NCI-H510A (cell line): ENCODE results near the gene UPK1A.

Source experiments
- DNase-seq: peaks from one replicate; lab custom pipeline; 2025; lab: John Stamatoyannopoulos, UW

UPK1A gene

DNA sequence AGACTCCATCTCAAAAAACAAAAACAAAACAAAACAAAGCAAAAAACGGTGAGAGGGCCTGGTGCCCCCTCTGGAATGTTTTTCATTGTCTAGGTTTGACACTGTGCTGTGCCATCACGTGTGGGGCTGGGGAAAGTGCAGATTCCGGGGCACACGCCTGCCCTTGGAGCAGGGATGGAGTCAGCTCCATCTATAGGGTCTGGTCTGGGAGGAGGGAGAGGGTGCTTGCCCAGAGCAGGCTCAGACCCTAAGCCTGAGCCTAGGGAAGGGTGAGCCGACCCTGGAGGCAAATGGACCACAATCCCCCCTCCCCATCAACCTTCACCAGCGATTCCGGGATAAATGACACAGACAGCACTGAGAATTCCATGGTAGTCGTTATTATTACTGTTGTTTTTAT lies 27.1 kb downstream of the UPK1A start:
- DNase-seq = no peak

DNA sequence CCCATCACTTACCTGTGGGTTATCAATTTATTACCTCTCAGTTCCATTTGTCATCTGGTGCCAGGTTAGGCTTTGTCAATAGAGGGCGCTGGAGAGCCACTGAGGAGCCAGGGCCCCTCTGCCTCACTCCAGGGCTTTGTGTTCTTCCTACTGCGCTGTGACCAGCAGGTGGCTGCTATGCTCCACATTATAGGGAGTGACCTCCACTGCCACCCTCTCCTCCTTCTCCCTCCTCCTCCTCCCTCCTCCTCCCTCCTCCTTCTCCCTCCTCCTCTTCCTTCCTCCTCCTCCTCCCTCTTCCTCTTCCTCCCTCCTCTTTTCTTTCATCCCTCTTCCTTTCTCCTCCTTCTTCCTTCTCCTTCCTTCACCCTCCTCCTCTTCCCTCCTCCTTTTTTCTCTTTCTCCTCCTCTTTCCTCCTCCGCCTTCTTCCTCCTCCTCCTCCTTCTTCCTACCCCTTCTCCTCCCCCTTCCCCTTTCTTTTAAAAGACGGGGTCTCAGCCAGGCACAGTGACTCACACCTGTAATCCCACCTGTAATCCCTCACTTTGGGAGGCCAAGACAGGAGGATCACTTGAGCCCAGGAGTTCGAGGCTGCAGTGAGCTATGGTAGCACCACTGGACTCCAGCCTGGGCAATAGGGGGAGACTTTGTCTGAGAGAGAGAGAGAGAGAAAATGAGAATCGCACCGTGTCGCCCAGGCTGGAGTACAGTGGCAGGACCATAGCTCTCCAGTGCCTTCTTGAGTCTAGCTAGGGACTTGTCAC lies 27.7 kb downstream of the UPK1A start:
- DNase-seq = peak; percentile 78

DNA sequence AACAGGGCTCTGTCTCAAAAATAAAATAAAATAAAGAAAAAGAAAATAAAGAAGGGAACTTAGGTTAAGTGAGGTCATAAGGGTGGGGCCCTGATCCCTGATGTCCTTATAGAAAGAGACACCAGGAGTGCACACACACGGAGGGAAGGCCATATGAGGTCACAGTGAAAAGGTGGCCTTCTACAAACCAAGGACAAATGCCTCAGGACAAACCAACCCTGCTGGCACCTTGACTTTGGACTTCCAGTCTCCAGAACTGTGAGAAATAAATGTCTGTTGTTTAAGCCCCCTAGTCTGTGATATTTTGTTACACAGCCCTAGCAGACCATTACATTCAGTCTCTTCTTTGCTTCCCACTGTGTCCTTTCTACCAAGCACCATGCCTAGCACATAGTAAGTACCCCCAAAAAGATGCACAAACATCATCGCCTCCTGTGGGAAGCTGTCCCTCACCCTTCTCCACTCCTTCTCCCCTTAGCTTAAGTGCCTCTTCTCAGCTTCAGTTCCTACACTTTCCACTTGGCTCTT lies 29.6 kb downstream of the UPK1A start:
- no peak for DNase-seq

DNA sequence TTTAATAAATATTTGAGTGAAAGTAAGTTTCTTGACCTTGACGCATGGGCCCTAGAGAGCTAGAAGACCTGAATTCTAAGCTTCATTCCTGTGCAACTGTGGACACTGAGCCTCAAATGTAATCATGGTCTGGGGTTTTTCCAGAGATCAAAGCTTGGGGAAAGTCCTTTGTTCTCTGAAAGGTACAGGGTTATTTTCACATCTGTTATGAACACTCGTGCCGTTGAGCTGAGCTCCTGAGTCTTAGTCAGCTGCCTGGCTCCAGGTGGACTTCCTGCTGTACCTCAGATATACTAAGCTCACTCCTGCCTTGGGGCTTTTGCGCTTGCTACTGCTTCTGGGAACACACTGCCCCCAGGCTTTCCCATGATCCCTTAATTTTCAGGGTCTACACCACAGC lies 30.5 kb downstream of the UPK1A start:
- DNase-seq = no peak

DNA sequence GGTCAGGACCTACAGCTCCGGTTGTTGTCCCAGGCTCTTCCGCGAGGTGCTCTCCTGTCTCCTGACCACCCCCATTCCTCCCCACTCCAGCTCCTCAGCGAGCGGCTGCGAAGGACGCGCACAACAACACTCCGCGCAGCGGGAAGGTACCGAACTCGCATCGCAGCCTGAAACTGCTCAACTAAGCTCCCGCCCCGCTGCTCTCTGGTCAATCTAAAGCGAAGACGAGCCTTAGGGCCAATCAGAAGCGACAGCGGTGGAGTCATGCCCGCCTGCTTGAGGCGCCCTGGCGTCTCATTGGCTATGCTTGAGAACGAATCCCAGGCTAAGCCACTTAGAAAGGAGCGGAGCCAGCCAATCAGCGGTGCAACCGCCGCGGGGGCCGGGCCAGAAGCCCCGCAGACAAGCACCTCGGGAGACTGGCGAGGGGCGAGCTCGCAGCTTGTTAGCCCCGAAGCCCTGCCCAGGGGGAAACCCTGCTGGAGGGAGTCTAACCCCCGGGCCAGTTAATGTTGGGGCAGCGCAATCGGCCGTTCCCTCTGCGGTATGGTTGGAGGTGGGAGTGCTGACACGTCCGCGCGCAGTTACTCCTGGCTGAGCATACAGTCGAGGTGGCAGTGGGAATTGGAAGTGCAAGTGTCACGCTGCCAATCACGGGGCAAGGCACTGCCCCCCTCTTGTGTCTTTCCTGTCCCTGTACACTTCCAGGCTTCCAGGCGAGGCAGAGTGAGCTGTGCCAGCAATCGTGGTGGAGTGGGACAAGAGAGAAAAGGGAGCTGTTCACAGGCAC lies 36.1 kb downstream of the UPK1A start:
- DNase-seq = peak; percentile 96

DNA sequence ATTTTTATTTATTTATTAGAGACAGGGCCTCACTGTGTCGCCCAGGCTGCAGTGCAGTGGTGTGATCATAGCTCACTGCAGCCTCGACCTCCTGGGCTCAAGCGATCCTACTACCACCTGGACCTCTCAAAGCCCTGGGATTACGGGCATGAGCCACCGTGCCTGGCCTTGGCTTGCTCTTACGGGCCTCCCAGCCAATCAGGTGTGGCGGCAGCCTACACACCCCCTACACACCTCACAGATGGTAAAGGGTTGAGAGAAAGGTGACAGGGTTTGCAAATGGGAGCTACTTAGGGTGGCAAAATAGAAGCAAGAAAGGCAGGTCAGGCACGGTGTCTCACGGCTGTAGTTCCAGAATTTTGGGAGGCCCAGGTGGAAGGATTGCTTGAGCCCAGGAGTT lies 37.0 kb downstream of the UPK1A start:
- DNase-seq = peak; percentile 26

DNA sequence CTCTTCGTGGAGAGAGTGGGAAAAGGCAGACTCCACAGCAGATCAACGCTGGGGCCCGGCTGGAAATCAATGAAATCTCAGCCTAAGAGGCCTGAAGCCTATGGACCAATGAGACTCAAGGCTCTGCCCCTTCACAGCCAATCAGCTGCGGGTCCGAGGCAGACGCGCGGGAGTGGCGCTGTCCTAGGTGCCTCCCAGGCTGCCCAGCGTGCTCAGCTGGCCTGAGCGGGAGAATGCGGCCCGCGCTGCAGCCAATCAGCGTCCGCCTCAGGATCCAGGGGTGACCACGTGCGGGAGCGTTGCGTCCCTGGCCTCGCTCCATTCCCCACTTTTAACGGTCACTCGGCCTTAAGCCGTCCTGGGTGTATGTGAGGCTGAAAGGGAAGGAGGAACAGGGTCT lies 37.9 kb downstream of the UPK1A start, which contains the start of gene ZBTB32:
Gene ZBTB32, plus strand, starts transcription at position 341 of the 400 bp plus-strand sequence. CDS start 10,069 bp downstream, outside the sequence.
- no peak for DNase-seq

DNA sequence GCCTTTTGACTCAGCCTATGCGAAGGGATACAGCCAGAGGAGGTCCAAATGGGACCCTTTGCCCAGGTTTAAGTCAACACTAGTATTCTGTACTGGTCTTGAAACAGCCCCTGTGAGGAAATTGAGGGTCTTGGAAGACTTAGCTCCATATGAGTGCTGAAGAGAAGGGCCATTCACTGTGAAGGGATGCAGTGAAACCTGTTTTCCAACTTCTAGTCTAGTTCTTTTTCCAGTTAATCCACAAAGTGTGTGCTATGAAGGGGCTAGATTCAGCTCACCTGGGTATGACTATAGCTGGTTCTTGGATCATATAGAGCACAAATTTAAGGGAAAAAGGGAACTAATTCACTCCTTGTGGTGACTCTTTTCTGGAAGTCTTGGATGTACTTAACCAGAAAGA lies 42.1 kb downstream of the UPK1A start:
- no peak for DNase-seq

DNA sequence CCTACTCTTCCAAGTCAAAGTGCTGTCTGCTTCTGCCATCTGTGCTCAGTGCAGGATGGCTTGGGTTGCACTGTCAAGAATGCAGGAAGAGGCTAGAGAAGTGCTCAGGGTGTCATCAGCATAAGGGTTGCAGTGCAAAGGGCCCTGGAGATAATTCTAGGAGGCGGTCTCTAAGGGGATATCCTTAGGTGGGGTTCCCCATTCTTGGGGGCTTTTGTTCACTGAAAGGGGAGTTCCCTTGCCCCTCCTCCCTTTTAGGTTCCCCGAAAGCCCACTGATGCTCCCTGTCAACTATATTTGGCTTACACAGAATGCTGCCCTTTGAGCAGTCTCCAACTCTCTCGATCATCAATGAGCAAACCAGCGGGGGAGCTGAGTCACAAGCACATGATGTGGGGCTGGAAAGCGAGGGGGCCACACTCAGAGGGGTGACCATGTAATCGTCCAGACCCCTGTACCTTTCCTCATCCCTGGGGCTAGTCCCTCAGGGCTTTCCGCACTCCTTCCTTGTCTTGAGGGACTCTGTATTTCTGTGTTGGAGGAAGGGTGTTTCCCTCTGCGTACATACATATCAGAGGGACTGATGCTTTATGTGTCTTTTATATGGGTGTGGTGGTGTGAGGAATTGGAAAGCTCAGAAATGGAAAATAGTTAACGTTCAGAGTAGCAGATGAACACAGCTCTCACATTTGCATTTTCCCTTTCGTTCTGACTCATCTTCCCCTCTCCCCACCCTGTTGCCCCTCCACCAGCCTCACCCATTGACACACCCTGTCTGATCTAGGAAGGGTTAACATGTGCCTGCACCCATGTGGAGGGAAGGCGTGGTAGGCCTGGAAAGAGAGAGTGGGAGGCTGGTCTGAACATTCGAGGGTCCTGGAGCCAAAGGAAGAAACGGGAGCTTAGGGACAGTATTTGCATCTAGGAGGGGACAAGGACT lies 44.7 kb downstream of the UPK1A start:
- DNase-seq = no peak

DNA sequence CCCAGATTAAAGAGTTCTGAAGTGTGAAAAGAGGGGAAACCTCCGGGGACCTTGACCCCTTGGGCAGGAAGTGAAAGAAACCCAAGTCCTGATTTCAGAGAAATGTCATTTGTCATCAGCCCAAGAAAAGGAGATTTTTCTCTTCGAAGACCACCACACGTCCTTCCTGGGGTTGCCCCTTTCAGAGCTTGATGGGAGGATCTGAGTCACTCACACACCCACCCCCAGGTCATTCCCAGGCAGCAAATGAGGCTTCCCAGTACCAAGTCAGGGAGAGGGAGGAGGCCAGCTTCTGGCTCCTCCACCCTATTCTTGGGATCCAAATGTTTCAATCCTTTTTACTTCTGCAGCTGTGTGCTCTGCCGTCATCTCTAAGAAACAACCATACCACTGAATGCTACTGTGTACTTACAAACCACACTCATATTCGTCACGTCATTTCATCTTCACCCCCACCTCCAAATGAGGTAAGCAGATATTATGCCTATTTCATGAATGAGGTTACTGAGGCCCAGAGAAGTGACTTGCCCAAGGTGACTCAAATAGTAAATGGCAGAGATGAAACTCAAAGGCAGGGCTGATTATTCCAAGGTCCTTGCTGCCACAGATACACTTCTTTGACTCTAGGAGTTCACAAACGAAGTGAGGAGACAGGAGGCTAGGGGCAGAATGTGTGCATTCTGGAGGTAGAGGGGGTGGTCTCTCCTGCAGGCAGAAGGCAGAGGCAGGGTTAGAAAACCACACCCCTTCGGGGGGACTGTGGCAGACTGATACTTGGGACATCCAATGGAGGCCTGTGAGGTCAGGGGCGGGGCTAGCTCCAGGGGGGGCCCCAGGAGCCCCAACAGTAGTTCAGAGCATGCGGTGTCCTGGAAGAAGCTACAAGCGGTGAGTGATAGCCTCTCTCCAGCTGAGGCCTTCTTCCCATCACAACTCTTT lies 46.5 kb downstream of the UPK1A start:
- no peak for DNase-seq

DNA sequence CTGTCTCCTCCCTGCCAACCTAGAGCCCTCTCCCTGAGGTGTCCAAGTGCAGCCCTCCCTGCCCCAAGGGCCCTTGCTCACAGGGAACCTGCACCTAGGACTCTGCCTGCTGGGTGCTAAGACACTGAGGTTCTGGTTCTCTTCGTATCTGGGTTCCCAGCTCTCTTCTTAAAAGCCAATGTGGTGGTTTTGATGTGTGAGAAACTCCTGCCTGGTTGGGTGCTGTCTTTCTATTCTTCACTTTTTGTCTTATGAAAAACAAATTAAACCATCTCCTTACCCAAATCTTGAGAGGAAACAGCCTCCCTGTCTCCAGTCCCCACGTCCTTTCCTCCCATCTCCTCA lies 47.2 kb downstream of the UPK1A start:
- no peak for DNase-seq

DNA sequence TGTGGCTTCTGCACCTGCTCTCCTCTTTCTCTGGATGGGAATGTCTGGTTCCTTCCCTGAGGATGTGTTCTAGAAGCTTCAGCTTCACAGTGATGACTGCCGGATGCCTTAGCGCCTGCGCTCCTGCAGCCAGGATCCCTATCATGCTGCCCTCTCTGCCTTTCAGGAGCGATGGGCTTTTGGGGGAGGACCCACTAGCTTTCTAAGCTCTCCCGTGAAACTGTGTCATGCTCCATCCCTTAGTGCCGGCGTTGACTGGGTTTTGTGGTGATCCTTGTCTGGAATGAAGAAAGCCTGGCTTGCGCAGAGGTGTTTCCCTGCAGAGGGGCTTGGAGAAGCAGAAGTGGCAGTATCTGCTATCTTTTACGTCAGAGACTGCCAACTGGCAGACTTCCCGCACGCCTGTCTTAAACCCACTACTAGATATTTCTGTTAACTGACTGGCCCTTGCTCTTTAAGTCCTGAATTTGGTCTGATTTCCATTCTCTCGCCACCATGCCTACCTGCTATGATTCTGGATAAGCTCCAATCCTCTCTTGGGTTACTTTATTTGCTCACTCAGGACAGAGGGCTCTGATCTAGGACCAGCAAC lies 47.7 kb downstream of the UPK1A start:
- DNase-seq = no peak

DNA sequence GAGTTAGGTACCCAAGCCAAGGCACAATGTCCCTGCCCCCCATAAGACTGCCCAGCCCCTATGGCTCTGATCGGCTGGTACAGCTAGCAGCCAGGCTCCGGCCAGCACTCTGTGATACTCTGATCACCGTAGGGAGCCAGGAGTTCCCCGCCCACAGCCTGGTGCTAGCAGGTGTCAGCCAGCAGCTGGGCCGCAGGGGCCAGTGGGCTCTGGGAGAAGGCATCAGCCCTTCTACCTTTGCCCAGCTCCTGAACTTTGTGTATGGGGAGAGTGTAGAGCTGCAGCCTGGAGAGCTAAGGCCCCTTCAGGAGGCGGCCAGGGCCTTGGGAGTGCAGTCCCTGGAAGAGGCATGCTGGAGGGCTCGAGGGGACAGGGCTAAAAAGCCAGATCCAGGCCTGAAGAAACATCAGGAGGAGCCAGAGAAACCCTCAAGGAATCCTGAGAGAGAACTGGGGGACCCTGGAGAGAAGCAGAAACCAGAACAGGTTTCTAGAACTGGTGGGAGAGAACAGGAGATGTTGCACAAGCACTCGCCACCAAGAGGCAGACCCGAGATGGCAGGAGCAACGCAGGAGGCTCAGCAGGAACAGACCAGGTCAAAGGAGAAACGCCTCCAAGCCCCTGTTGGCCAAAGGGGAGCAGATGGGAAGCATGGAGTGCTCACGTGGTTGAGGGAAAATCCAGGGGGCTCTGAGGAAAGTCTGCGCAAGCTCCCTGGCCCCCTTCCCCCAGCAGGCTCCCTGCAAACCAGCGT lies 48.5 kb downstream of the UPK1A start:
- DNase-seq = no peak

DNA sequence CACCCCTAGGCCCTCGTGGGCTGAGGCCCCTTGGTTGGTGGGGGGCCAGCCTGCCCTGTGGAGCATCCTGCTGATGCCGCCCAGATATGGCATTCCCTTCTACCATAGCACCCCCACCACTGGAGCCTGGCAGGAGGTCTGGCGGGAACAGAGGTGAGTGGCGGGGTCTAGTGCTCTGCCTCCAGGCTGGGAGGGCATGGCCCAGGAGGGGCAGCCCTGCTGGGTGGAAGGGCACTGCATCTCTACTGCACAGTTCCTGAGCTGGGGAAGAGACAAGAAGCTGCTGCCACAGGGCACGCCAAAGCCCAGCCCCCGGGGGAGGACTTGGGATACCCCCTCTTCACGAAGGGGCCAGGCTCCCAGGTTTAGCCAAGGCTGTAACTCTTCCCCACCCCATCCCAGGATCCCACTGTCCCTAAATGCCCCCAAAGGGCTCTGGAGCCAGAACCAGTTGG lies 49.1 kb downstream of the UPK1A start:
- no peak for DNase-seq

DNA sequence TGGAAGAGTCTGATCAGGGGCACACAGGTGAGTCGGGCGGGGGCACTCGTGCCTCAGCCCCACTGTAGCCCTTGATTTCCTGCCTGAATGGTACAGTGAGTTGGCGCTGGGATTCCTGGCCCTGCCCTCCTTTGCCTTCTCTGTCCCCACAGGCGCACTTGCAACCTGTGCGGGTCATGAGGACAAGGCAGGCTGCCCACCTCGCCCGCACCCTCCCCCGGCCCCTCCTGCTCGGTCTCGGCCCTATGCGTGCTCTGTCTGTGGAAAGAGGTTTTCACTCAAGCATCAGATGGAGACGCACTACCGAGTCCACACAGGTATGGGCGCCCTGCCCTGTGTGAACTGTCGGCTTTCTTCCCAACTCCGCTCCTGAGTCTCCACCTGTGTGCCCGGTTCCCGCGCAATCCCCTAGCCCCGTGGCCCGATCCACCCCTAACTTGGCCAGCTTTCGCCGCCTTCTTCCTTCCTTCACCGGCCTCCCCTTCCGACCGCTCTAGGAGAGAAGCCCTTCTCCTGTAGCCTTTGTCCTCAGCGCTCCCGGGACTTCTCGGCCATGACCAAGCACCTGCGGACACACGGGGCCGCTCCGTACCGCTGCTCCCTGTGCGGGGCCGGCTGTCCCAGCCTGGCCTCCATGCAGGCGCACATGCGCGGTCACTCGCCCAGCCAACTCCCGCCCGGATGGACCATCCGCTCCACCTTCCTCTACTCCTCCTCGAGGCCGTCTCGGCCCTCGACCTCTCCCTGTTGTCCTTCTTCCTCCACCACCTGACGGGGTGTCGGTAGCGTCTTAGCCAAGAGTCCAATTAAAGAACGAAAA lies 49.9 kb downstream of the UPK1A start:
- DNase-seq = peak; percentile 32

DNA sequence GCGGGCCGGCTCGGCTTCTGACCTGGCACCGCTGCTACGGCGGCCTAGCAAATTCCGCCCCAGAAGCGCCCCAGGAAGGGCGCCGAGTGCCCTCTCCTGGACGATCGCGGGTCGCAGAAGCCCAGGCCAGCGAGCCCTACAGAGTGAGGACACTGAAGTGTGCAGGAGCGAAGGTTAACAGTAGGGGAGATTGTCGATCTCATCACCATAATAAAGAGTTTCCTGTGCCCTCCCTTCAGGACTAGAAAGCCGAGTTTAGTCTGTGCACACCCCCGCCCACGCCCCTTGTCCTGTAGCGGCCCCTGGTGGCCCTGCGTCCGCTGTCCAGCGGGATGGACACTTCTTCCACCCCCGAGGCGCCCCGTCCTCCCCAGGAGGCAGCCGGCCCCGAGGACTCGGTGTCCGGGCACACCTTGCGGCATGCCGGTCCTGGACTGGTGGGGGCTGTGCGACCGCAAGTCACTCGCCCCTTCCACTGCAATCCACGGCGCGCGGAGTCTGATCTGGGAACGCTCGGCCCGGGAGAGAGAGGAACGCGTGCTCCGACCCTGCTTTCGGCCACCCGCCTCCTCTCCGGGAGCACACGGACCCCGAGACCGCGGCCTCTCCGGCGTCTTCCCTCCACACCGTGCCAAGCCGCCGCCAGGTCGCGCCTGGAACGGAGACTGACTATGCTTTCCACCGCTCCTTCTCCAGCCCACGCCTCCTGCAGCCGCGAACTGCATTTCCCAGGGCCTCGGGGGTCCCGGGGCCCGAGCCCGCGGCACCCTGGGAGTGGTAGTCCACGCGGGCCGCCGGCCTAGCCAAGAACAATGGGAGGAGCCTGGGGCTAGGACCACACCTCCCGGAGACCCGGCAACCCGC lies 50.7 kb downstream of the UPK1A start:
- DNase-seq = peak; percentile 70

DNA sequence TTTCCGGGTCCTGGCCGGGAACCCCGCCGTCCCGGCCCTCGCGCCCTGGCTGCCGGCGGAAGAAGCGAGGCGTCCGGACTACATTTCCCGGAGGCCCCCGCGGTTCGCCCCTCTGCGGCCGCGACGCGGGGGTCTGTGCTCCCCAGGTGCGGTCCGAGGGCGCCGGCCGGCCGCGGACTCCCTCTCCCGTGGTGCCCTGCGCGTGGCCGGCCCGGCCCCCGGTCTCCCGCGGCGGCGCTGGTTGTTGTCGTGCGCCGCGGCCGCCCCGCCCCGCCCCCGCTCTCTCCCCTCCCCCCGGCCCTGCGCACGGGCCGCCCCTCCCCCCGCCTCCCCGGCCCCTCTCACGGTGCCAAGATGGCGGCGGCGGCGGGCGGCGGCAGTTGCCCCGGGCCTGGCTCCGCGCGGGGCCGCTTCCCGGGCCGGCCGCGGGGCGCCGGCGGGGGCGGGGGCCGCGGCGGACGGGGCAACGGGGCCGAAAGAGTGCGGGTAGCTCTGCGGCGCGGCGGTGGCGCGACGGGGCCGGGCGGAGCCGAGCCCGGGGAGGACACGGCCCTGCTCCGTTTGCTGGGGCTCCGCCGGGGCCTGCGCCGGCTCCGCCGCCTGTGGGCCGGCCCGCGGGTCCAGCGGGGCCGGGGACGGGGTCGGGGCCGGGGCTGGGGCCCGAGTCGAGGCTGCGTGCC lies 51.5 kb downstream of the UPK1A start, which contains the start of gene KMT2B:
Gene KMT2B, plus strand, starts transcription at position 339 of the 680 bp plus-strand sequence. Its CDS starts 16 bp downstream, at position 355.
- DNase-seq = peak; percentile 94
